Mucosa of descending colon (tissue), 3 donors: ENCODE results near the gene CASK. TPM values are rescaled to one million over a fixed set of nuclear protein-coding genes. Genes with fewer than 3 reads are reported as not detected.

Source experiments
- ATAC-seq: fragments of 200-7000 bp; cut with Tn5 transposase; one replicate; pipeline ENCODE4 v1.9.1; 2020; ENCODE audit warnings: mild to moderate bottlenecking, moderate library complexity
- DNase-seq, 3 donors: peaks; one replicate each; pipeline ENCODE4 v3.0.0-alpha.2; 2020
- H3K36me3 ChIP-seq: fragments of 200-600 bp; one replicate; pipeline ENCODE4 v1.8.0; 2021; ENCODE audit warnings: low read depth, mild to moderate bottlenecking
- H3K4me1 ChIP-seq: fragments of 200-600 bp; one replicate; pipeline ENCODE4 v1.8.0; 2021; ENCODE audit warnings: low read depth, mild to moderate bottlenecking
- H3K4me3 ChIP-seq: fragments of 200-600 bp; one replicate; pipeline ENCODE4 v1.8.0; 2021; ENCODE audit warnings: mild to moderate bottlenecking
- H3K9me3 ChIP-seq: fragments of 200-600 bp; one replicate; pipeline ENCODE4 v1.8.0; 2021; ENCODE audit warnings: mild to moderate bottlenecking
- intact Hi-C, 2 donors: fragments of 100-400 bp; cut with DNase I in 1 of 2; cut with micrococcal nuclease in 1 of 2; formaldehyde crosslinking; loops; one replicate each; pipeline versions ENCODE4 v1.11.0 to v1.11.1; 2022; cut with DNase I, micrococcal nuclease
- total RNA-seq, 3 donors: library from RNA; stranded (reverse); fragmentation: NEBNext Ultra II Directional in 2 of 3; extraction: Animal tissue kit (Norgen Biotek cat#: 25700) in 2 of 3; gene quantifications; one replicate each; pipeline versions ENCODE4 v1.2.1 to v1.2.4, GENCODE V29; 2021 to 2023
- TF ChIP-seq, protein P1 (sequence below): fragments of 200-600 bp; IDR thresholded peaks from one replicate; pipeline ENCODE4 v1.8.0; 2022; ENCODE audit warnings: antibody characterized with exemption, mild to moderate bottlenecking
- donor health status: DM: no; HTN: no; CAD: no; lungs with moderate emphysema.
- donor health status: DM: no; HTN: no; CAD: no.
- donor health status: DM: no; HTN: yes; CAD: no.

The CASK gene
- total RNA-seq, 3 donors from 2014 or later, result 50.6 to 108 (median 83.3) TPM

DNA sequence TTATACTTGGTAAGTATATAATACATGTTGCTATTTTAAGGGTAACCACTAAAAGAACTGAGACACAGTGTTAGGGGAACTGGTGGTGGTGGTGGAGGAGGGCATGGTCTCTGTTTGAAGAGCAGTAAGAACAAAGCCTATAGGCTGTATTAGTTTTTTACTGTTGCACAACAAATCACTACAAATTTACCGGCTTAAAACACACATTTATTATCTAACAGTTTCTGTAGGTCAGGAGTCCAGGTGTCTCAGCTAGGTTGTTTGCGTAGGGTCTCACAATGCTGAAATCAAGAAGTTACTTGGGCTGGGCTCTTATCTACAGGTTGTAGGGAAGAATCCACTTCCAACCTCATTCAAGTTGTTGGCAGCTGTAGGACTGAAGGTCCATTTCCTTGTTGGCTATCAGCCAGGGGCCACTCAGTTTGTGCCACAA, 52.6 kb downstream of the CASK start:
- TF ChIP-seq, protein P1, sequence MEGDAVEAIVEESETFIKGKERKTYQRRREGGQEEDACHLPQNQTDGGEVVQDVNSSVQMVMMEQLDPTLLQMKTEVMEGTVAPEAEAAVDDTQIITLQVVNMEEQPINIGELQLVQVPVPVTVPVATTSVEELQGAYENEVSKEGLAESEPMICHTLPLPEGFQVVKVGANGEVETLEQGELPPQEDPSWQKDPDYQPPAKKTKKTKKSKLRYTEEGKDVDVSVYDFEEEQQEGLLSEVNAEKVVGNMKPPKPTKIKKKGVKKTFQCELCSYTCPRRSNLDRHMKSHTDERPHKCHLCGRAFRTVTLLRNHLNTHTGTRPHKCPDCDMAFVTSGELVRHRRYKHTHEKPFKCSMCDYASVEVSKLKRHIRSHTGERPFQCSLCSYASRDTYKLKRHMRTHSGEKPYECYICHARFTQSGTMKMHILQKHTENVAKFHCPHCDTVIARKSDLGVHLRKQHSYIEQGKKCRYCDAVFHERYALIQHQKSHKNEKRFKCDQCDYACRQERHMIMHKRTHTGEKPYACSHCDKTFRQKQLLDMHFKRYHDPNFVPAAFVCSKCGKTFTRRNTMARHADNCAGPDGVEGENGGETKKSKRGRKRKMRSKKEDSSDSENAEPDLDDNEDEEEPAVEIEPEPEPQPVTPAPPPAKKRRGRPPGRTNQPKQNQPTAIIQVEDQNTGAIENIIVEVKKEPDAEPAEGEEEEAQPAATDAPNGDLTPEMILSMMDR, result no peak
- Histone ChIP-seq H3K4me1 (no peaks in the 10 kb centered on the region), H3K36me3 (no peaks in the 10 kb centered on the region), H3K4me3 (no peak overlapping the region), H3K9me3 (no peaks in the 10 kb centered on the region)
- ATAC-seq (peak; percentile 80), DNase-seq (peak in 2 of 3 donors; percentile 23 to 52)
- intact Hi-C loops, result no loop called here

DNA sequence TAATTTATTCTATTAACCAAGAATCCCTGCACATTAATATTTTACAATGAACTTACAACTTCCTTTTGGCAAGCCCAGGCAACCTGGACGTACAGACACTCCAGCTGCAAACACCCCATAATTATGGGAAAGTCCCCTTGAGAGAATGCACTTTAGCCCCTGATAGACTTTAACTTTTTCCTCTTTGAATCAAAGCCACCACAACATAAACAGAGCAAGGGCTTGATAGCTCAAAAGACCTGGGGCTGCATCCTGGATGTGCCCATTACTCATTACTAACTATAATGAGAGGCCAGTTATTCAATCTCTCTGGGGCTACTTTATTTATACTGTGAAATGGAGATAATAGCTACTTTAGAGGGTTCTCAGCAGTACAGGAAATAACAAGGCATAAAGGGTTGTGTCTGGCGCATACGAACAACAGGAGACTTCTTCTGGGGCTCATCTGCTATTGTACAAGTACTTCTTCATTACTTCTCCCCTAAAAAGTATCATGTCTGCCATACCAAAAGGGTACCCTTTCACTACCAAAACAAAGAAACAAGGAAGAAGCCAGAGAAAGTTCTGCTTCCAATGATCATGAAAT, 54.9 kb downstream of the CASK start:
- TF ChIP-seq, protein P1, result no peak
- no peaks in the 10 kb centered on the region for H3K9me3 ChIP-seq
- H3K36me3 ChIP-seq, result no peaks in the 10 kb centered on the region
- intact Hi-C loops, result no loop called here
- no peaks in the 10 kb centered on the region for H3K4me1 ChIP-seq
- ATAC-seq (peak; percentile 83), DNase-seq (peak in 1 of 3 donors; percentile 5)
- no peak overlapping the region for H3K4me3 ChIP-seq

- Histone ChIP-seq H3K4me1 (no peaks in the 10 kb centered on the region), H3K36me3 (no peaks in the 10 kb centered on the region), H3K4me3 (no peak overlapping the region), H3K9me3 (no peaks in the 10 kb centered on the region)
- ATAC-seq (no peak), DNase-seq (no peak)
- intact Hi-C loops, result no loop called here
- TF ChIP-seq, protein P1, result no peak
Observed at GRCh38 chrX:41863343-41864203, 59.8 kb downstream of the CASK start.

- ATAC-seq, result peak; percentile 43
- intact Hi-C loops, result no loop called here
- Histone ChIP-seq H3K4me3 (no peak overlapping the region), H3K36me3 (no peaks in the 10 kb centered on the region), H3K4me1 (no peaks in the 10 kb centered on the region), H3K9me3 (no peaks in the 10 kb centered on the region)
- DNase-seq, result no peak
- TF ChIP-seq, protein P1, result no peak
Observed at GRCh38 chrX:41862562-41863184, 60.7 kb downstream of the CASK start.

DNA sequence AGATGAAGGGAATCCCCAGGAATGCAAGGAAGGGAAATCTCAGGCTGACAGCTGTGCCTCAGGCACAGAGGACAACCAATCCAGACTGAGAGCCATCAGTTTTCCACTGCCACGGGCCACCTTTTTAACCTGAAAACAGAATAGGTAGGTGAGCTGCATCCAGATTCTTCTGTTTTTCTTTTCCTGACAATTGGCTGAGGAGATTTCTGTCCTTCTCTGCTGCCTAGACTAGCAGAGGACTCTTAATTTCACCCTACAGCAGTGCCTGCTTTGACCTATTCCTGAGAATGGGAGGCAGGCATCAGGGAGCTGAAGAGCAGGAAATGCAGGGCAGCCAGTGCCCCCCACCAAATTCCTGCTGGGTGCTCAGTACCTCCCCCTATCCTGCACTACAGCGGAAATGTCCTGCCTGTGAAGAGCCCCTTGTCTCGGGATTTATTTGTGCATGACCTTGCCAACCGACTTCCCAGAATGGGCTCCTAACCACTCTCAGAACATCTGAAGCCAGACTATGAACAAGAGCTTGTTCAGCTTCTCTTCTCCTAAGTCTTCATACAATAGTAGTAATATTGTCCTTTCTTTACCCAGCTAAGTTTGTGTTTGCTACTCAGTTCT, 65.1 kb downstream of the CASK start:
- ATAC-seq, result no peak
- H3K36me3 ChIP-seq, result no peaks in the 10 kb centered on the region
- TF ChIP-seq, protein P1, result no peak
- H3K4me1 ChIP-seq, result no peaks in the 10 kb centered on the region
- H3K9me3 ChIP-seq, result no peaks in the 10 kb centered on the region
- intact Hi-C loops, result no loop called here
- no peak overlapping the region for H3K4me3 ChIP-seq
- DNase-seq, result no peak
